K562 (cell line): ENCODE results near the gene EIF1B. TPM values are rescaled to one million over a fixed set of nuclear protein-coding genes. Genes with fewer than 3 reads are reported as not detected.

Source experiments
- CREB1 ChIP-seq, 2 experiments: sonication (generic) in 1 of 2; formaldehyde crosslinking in 1 of 2; IDR thresholded peaks; 2 replicates each; pipeline versions ENCODE4 v1.6.1 to v1.8.0; 2012 to 2022; ENCODE audit warnings: inconsistent platforms in 1 of 2, mild to moderate bottlenecking in 1 of 2, missing genetic modification reagents in 1 of 2, moderate library complexity in 1 of 2
- CTCF ChIP-seq, 3 experiments: IDR thresholded peaks in 2 of 3; conservative IDR thresholded peaks in 1 of 3; 2 replicates each; pipeline ENCODE4 v1.5.1; 2011 to 2012; ENCODE audit warnings: low read length in 3 of 3, mild to moderate bottlenecking in 3 of 3, control low read depth in 2 of 3, improper control_type of control experiment in 1 of 3, inconsistent platforms in 1 of 3, low read depth in 1 of 3, mixed read lengths in 1 of 3, moderate library complexity in 1 of 3; ENCODE audit not compliant: insufficient read depth in 2 of 3
- EGR1 ChIP-seq: fragments of 450-650 bp; conservative IDR thresholded peaks from 2 replicates; pipeline ENCODE4 v1.6.1; 2017; ENCODE audit warnings: mild to moderate bottlenecking
- HIVEP1 ChIP-seq: fragments of 250-450 bp; sonication (Bioruptor Pico); IDR thresholded peaks from 2 replicates; pipeline ENCODE4 v1.4.0; 2020; ENCODE audit warnings: mild to moderate bottlenecking
- JUND ChIP-seq, 2 experiments: IDR thresholded peaks; 2 replicates in 1 of 2; 3 replicates in 1 of 2; pipeline ENCODE4 v1.6.1; 2011; ENCODE audit warnings: borderline replicate concordance in 2 of 2, low read depth in 2 of 2, low read length in 2 of 2, improper control_type of control experiment in 1 of 2, missing biosample characterization in 1 of 2, missing genetic modification characterization in 1 of 2, missing genetic modification reagents in 1 of 2
- KAT7 ChIP-seq: sonication (generic); formaldehyde crosslinking; IDR thresholded peaks from 2 replicates; pipeline ENCODE4 v1.8.0; 2022; ENCODE audit warnings: missing genetic modification reagents, mild to moderate bottlenecking, borderline replicate concordance
- MAZ ChIP-seq, 2 experiments: fragments of 450-650 bp in 1 of 2; sonication (generic) in 1 of 2; formaldehyde crosslinking; IDR thresholded peaks in 1 of 2; conservative IDR thresholded peaks in 1 of 2; 2 replicates each; pipeline versions ENCODE4 v1.4.0 to v1.5.0; 2020; ENCODE audit warnings: mild to moderate bottlenecking in 1 of 2, missing genetic modification reagents in 1 of 2
- NCOA6 ChIP-seq: fragments of 450-650 bp; IDR thresholded peaks from 2 replicates; pipeline ENCODE4 v1.6.1; 2017; ENCODE audit warnings: mild to moderate bottlenecking
- PBX2 ChIP-seq, 2 experiments: IDR thresholded peaks in 1 of 2; conservative IDR thresholded peaks in 1 of 2; 2 replicates each; pipeline ENCODE4 v1.6.1; 2016; ENCODE audit warnings: low read depth in 2 of 2, mild to moderate bottlenecking in 1 of 2, missing compliant biosample characterization in 1 of 2, missing genetic modification characterization in 1 of 2, moderate library complexity in 1 of 2
- RAD21 ChIP-seq, 2 experiments: fragments of 250-450 bp in 1 of 2; fragments of 450-650 bp in 1 of 2; sonication (Bioruptor Pico) in 1 of 2; formaldehyde crosslinking in 1 of 2; IDR thresholded peaks in 1 of 2; conservative IDR thresholded peaks in 1 of 2; 2 replicates each; pipeline versions ENCODE4 v1.4.0 to v1.8.0; 2020 to 2022; ENCODE audit warnings: mild to moderate bottlenecking in 2 of 2, moderate library complexity in 1 of 2
- RCOR1 ChIP-seq, 2 experiments: IDR thresholded peaks; 2 replicates each; pipeline ENCODE4 v1.6.1; 2012; ENCODE audit warnings: low read depth in 2 of 2, low read length in 2 of 2, borderline replicate concordance in 1 of 2, improper control_type of control experiment in 1 of 2
- TCFL5 ChIP-seq: fragments of 250-450 bp; sonication (Bioruptor Pico); conservative IDR thresholded peaks from 2 replicates; pipeline ENCODE4 v1.6.1; 2021; ENCODE audit warnings: mild to moderate bottlenecking, moderate library complexity, matching md5 sums
- TRIM25 ChIP-seq: fragments of 450-650 bp; IDR thresholded peaks from 2 replicates; pipeline ENCODE4 v1.7.0; 2016; ENCODE audit warnings: borderline replicate concordance
- U2AF2 ChIP-seq: fragments of 200-400 bp; formaldehyde crosslinking; optimal IDR thresholded peaks from 2 replicates; pipeline ENCODE3; 2017; ENCODE audit warnings: low read depth, mild to moderate bottlenecking, low read length
- XRCC4 ChIP-seq: IDR thresholded peaks from one replicate; pipeline ENCODE4 v1.6.1; 2011; ENCODE audit not compliant: insufficient read depth, insufficient read length; ENCODE audit errors: extremely low read depth
- polyA plus RNA-seq, 8 experiments: library from polyadenylated mRNA; depleted of rRNA in 4 of 8; stranded (reverse) in 5 of 8; unstranded in 3 of 8; fragments of >200 nt; fragmentation: Nextera tagmentation in 2 of 8; fragmentation: Illumina TruSeq in 1 of 8; extraction: Ambion mirVana in 2 of 8; extraction: Trizol in 1 of 8; gene quantifications; 2 replicates each; pipeline versions ENCODE4 v1.2.1 to v1.2.3, GENCODE V29; 2011 to 2014; ENCODE audit warnings: inconsistent platforms in 1 of 8, missing spikeins in 1 of 8
- total RNA-seq, 7 experiments: library from RNA; depleted of rRNA in 6 of 7; stranded (reverse); fragments of >200 nt in 6 of 7; fragmentation: Illumina TruSeq in 2 of 7; extraction: Trizol in 2 of 7; gene quantifications; 2 replicates each; pipeline versions ENCODE4 v1.2.1 to v1.2.3, GENCODE V29; 2011 to 2021; ENCODE audit warnings: low replicate concordance in 1 of 7

Gene EIF1B
- total and polyA plus RNA-seq, 9 of the 15 experiments (the other 6 are each of a cell fraction or from before 2014, with no cell fraction given), result 18.1 to 184 (median 78.9) TPM

GRCh38 chr3:40317061-40317855, 7.8 kb downstream of the EIF1B start (continued):
- TF ChIP-seq CTCF (IDR thresholded peaks at IDR 0.05 in 2 of 3, conservative IDR thresholded peaks at IDR 0.05 in 1 of 3; ENCODE audit: insufficient read depth in 2 of 3, low read depth in 1 of 3, low read length in 3 of 3) (peak; percentile 82 to 96 (median 83)), PBX2 (CRISPR knock-in tag; IDR thresholded peaks at IDR 0.05; ENCODE audit: low read depth) (no peak), PBX2 (tag; conservative IDR thresholded peaks at IDR 0.05; ENCODE audit: low read depth) (peak; percentile 30; the same call in 1 of the 2 replicates), CREB1 (IDR thresholded peaks at IDR 0.05) (no peak), CREB1 (CRISPR knock-in tag; IDR thresholded peaks at IDR 0.05) (0 out of 2 replicates have a peak, but pooled peaks have one; percentile 16), RCOR1 (IDR thresholded peaks at IDR 0.05; ENCODE audit: borderline replicate concordance in 1 of 2, low read depth in 2 of 2, low read length in 2 of 2) (peak in 1 of 2 experiments; percentile 50; a peak in 1 of 4 replicates), MAZ (CRISPR knock-in tag; conservative IDR thresholded peaks at IDR 0.05 in 1 of 2, IDR thresholded peaks at IDR 0.05 in 1 of 2) (0 out of 4 replicates have a peak, but pooled peaks of 1 of the 2 experiments have one; percentile 27), EGR1 (no peak), RAD21 (CRISPR knock-in tag; conservative IDR thresholded peaks at IDR 0.05 in 1 of 2, IDR thresholded peaks at IDR 0.05 in 1 of 2) (peak; percentile 97 to 99), HIVEP1 (CRISPR knock-in tag) (0 out of 2 replicates have a peak, but pooled peaks have one; percentile 5), TRIM25 (no peak), XRCC4 (no peak), U2AF2 (no peak), NCOA6 (no peak), KAT7 (CRISPR knock-in tag) (no peak), TCFL5 (CRISPR knock-in tag) (no peak), JUND (IDR thresholded peaks at IDR 0.05; ENCODE audit: borderline replicate concordance, low read depth, low read length) (no peak), JUND (tag; IDR thresholded peaks at IDR 0.05; ENCODE audit: borderline replicate concordance, low read depth, low read length) (no peak)
